ENCODE measurements around the gene COPA.
"Not testable (repeated sequence)": the region's sequence is repeated elsewhere in the genome, so short reads cannot be mapped to it uniquely, and the experiment has no call there.

The COPA gene

GRCh38 chr1:160342953-160343869 is at the start of gene COPA, which contains the start of gene NCSTN:
TSS of gene COPA (minus strand) at chr1:160343250. CDS start at chr1:160343170, 80 bp downstream.
TSS of gene NCSTN (plus strand) at chr1:160343383. CDS start at chr1:160343397, 14 bp downstream.
- DNase-seq (ENCODE audit: low read depth) = peak; percentile 83

- DNase-seq (ENCODE audit: low read depth) = not testable (repeated sequence)
Observed at GRCh38 chr1:160388406-160388805, 45.4 kb upstream of the COPA start.

- not testable (repeated sequence) for DNase-seq (ENCODE audit: low read depth)
Observed at GRCh38 chr1:160384812-160385211, 41.8 kb upstream of the COPA start.

GRCh38 chr1:160377585-160378206 is 34.6 kb upstream of the COPA start:
- DNase-seq (ENCODE audit: low read depth) = no peak

GRCh38 chr1:160376525-160377131 is 33.6 kb upstream of the COPA start:
- no peak for DNase-seq (ENCODE audit: low read depth)

- DNase-seq (ENCODE audit: low read depth) = no peak
Observed at GRCh38 chr1:160375788-160376524, 32.9 kb upstream of the COPA start.

- no peak for DNase-seq (ENCODE audit: low read depth)
Observed at GRCh38 chr1:160374306-160375110, 31.5 kb upstream of the COPA start.

GRCh38 chr1:160373696-160374095 is 30.6 kb upstream of the COPA start:
- DNase-seq (ENCODE audit: low read depth) = no peak

GRCh38 chr1:160371756-160372155 is 28.7 kb upstream of the COPA start:
- no peak for DNase-seq (ENCODE audit: low read depth)

- DNase-seq (ENCODE audit: low read depth) = no peak
Observed at GRCh38 chr1:160371346-160371631, 28.2 kb upstream of the COPA start.

GRCh38 chr1:160370561-160371345 is 27.7 kb upstream of the COPA start:
- no peak for DNase-seq (ENCODE audit: low read depth)

- DNase-seq (ENCODE audit: low read depth) = no peak
Observed at GRCh38 chr1:160369087-160369486, 26.0 kb upstream of the COPA start.

- DNase-seq (ENCODE audit: low read depth) = no peak
Observed at GRCh38 chr1:160367934-160368923, 25.2 kb upstream of the COPA start.

- no peak for DNase-seq (ENCODE audit: low read depth)
Observed at GRCh38 chr1:160367516-160367900, 24.5 kb upstream of the COPA start.

- no peak for DNase-seq (ENCODE audit: low read depth)
Observed at GRCh38 chr1:160366731-160367515, 23.9 kb upstream of the COPA start, which contains the start of gene NHLH1. TSS of gene NHLH1 (plus strand) at chr1:160367071. CDS start at chr1:160370732, 3,661 bp downstream.

GRCh38 chr1:160365325-160365724 is 22.3 kb upstream of the COPA start:
- no peak for DNase-seq (ENCODE audit: low read depth)

GRCh38 chr1:160363951-160364735 is 21.1 kb upstream of the COPA start:
- no peak for DNase-seq (ENCODE audit: low read depth)

- DNase-seq (ENCODE audit: low read depth) = no peak
Observed at GRCh38 chr1:160363010-160363409, 20.0 kb upstream of the COPA start.

Measured in activated T-helper 1 cell treated with Interleukin-2 at 50 U/mL for 16 hours (primary cell).